Neural cell (in vitro differentiated cells): ENCODE measurements around the gene LRRC27. TPM values are rescaled to one million over a fixed set of nuclear protein-coding genes. Genes with fewer than 3 reads are reported as not detected.

Experiments
- H2AFZ ChIP-seq: fragments of 200-600, 300-800 bp; sonication (generic), shearing (Covaris generic); 2 replicates; pipeline ENCODE4 v1.6.0; 2014; ENCODE audit warnings: low read depth, mild to moderate bottlenecking, antibody characterized with exemption, low read length, moderate library complexity
- H3F3A ChIP-seq: fragments of 200-600 bp; shearing (Covaris generic); 2 replicates; pipeline ENCODE4 v1.6.1; 2016; ENCODE audit warnings: mild to moderate bottlenecking, moderate library complexity, mixed read lengths, antibody characterized with exemption, low read length; ENCODE audit not compliant: insufficient read depth, poor library complexity, severe bottlenecking
- H3K27ac ChIP-seq: fragments of 200-600, 300-800 bp; sonication (generic), shearing (Covaris generic); 2 replicates; pipeline ENCODE4 v1.5.1; 2014; ENCODE audit warnings: mild to moderate bottlenecking, low read length, moderate library complexity
- H3K27me3 ChIP-seq: fragments of 300-800, 200-600 bp; sonication (generic), shearing (Covaris generic); 2 replicates; pipeline ENCODE4 v1.6.0; 2014; ENCODE audit warnings: mild to moderate bottlenecking, low read depth, low read length, moderate library complexity; ENCODE audit not compliant: insufficient read depth
- H3K36me3 ChIP-seq: fragments of 300-800, 200-600 bp; sonication (generic), shearing (Covaris generic); 2 replicates; pipeline ENCODE4 v1.5.1; 2014; ENCODE audit warnings: mild to moderate bottlenecking, antibody characterized with exemption, low read length, moderate library complexity; ENCODE audit not compliant: insufficient read depth
- H3K4me2 ChIP-seq: fragments of 300-800, 200-600 bp; sonication (generic), shearing (Covaris generic); 2 replicates; pipeline ENCODE4 v1.6.0; 2014; ENCODE audit warnings: mild to moderate bottlenecking, low read length
- H3K4me3 ChIP-seq: fragments of 300-800, 200-600 bp; sonication (generic), shearing (Covaris generic); 2 replicates; pipeline ENCODE4 v1.5.1; 2014; ENCODE audit warnings: mild to moderate bottlenecking, low read length, moderate library complexity
- H3K79me2 ChIP-seq: fragments of 200-600 bp; shearing (Covaris generic); replicated peaks from 2 replicates; pipeline ENCODE4 v1.6.0; 2014; ENCODE audit warnings: mild to moderate bottlenecking, low read length, moderate library complexity; ENCODE audit not compliant: insufficient read depth
- H3K9ac ChIP-seq: fragments of 300-800, 200-600 bp; sonication (generic), shearing (Covaris generic); 2 replicates; pipeline ENCODE4 v1.6.1; 2016; ENCODE audit warnings: mild to moderate bottlenecking, low read length, mixed read lengths
- H3K9me2 ChIP-seq: fragments of 200-600 bp; shearing (Covaris generic); 2 replicates; pipeline ENCODE4 v1.6.1; 2016; ENCODE audit warnings: mild to moderate bottlenecking, low read length, mixed read lengths; ENCODE audit not compliant: insufficient read depth
- H3K9me3 ChIP-seq: fragments of 200-600, 300-800 bp; sonication (generic), shearing (Covaris generic); 2 replicates; pipeline ENCODE4 v1.6.1; 2016; ENCODE audit warnings: mild to moderate bottlenecking, mixed run types, low read length, moderate library complexity, mixed read lengths
- H4K20me1 ChIP-seq: fragments of 200-600 bp; shearing (Covaris generic); 2 replicates; pipeline ENCODE4 v1.6.1; 2016; ENCODE audit warnings: mild to moderate bottlenecking, mixed run types; ENCODE audit not compliant: insufficient read depth
- EP300 ChIP-seq: fragments of 450-650 bp; conservative IDR thresholded peaks from 2 replicates; pipeline ENCODE4 v1.6.1; 2014; ENCODE audit warnings: antibody characterized with exemption, mild to moderate bottlenecking, moderate library complexity; ENCODE audit not compliant: poor library complexity, severe bottlenecking
- EZH2 ChIP-seq: fragments of 200-600, 300-800 bp; shearing (Covaris generic), sonication (generic); IDR thresholded peaks from 2 replicates; pipeline ENCODE4 v1.6.1; 2014; ENCODE audit warnings: antibody characterized with exemption, low read length, borderline replicate concordance, mild to moderate bottlenecking; ENCODE audit not compliant: insufficient read depth, poor library complexity, severe bottlenecking
- MXI1 ChIP-seq: fragments of 450-650 bp; conservative IDR thresholded peaks from 2 replicates; pipeline ENCODE4 v1.6.1; 2014; ENCODE audit warnings: antibody characterized with exemption, mild to moderate bottlenecking; ENCODE audit not compliant: poor library complexity, severe bottlenecking
- POLR2AphosphoS5 ChIP-seq: IDR thresholded peaks from 2 replicates; pipeline ENCODE4 v1.6.1; 2012
- RAD21 ChIP-seq: fragments of 450-650 bp; conservative IDR thresholded peaks from 2 replicates; pipeline ENCODE4 v1.6.1; 2014; ENCODE audit warnings: antibody characterized with exemption, mild to moderate bottlenecking, moderate library complexity
- REST ChIP-seq: IDR thresholded peaks from 2 replicates; pipeline ENCODE4 v1.6.1; 2012; ENCODE audit warnings: borderline replicate concordance
- SMC3 ChIP-seq: fragments of 450-650 bp; conservative IDR thresholded peaks from 2 replicates; pipeline ENCODE4 v1.6.1; 2014; ENCODE audit warnings: antibody characterized with exemption, mild to moderate bottlenecking, moderate library complexity; ENCODE audit not compliant: poor library complexity
- TAF1 ChIP-seq: IDR thresholded peaks from 2 replicates; pipeline ENCODE4 v1.6.1; 2012; ENCODE audit warnings: low read depth
- polyA plus RNA-seq: library from polyadenylated mRNA; depleted of rRNA; stranded (reverse); fragments of >200 nt; gene quantifications from 2 replicates; pipeline ENCODE4 v1.2.3, GENCODE V29; 2014
- TF ChIP-seq, protein P1 (sequence below): fragments of 450-650 bp; IDR thresholded peaks from 2 replicates; pipeline ENCODE4 v1.5.1; 2014; ENCODE audit warnings: antibody characterized with exemption, mild to moderate bottlenecking, moderate library complexity; ENCODE audit not compliant: poor library complexity, severe bottlenecking

The LRRC27 gene
- polyA plus RNA-seq, 1 donor from 2014 or later, result 26.7 TPM

- H3K9me3 ChIP-seq, result no peaks in the 10 kb centered on the region
- H3F3A ChIP-seq, result no peaks in the 10 kb centered on the region
These were observed 61.7 kb downstream of the LRRC27 start for GRCh38 chr10:132393695-132394181.

DNA sequence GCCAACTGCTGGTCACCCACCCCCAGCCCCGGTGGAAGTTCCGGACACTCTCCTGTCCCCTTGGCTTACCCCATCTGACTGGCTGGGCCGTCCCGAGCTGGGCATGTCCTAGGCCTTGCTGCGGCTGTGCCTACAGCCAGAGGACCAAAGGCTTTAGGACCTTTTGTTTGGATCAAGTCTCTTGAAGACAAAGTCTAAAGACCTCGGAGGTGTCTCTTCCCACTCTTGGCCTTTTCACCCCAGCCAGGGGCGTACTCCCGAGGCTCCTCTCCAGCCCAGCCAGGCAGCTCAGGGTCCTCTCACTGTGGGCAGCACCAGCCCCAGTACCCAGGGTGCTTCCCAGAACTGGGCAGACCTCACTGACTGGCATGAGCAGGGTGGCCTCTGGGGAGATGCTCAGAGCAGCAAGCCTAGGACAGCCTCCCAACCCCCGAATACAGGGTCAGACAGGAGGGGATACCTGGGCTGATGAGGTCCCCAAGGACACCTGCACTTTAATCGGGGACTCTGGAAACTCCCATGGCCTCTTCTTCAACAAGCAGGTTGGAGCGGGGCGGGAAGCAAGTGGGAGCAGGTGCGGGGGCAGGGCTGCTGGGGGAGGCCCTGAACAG, 62.3 kb downstream of the LRRC27 start:
- H3K36me3 ChIP-seq, result no peaks in the 10 kb centered on the region
- no peak overlapping the region for H3K4me3 ChIP-seq
- H3K9ac ChIP-seq, result no peak overlapping the region
- no peaks in the 10 kb centered on the region for H4K20me1 ChIP-seq
- H3K9me2 ChIP-seq, result no peaks in the 10 kb centered on the region
- H3K79me2 ChIP-seq, result peaks cover 6% of the 10 kb centered on the region
- H3K27ac ChIP-seq, result no peak overlapping the region
- no peaks in the 10 kb centered on the region for H3K9me3 ChIP-seq
- H3K27me3 ChIP-seq, result no peaks in the 10 kb centered on the region
- TF ChIP-seq TAF1, result no peak
- TF ChIP-seq REST, result no peak
- no peak for TF ChIP-seq EZH2
- no peak for TF ChIP-seq RAD21
- TF ChIP-seq POLR2AphosphoS5, result no peak
- no peak for TF ChIP-seq EP300
- TF ChIP-seq, protein P1, sequence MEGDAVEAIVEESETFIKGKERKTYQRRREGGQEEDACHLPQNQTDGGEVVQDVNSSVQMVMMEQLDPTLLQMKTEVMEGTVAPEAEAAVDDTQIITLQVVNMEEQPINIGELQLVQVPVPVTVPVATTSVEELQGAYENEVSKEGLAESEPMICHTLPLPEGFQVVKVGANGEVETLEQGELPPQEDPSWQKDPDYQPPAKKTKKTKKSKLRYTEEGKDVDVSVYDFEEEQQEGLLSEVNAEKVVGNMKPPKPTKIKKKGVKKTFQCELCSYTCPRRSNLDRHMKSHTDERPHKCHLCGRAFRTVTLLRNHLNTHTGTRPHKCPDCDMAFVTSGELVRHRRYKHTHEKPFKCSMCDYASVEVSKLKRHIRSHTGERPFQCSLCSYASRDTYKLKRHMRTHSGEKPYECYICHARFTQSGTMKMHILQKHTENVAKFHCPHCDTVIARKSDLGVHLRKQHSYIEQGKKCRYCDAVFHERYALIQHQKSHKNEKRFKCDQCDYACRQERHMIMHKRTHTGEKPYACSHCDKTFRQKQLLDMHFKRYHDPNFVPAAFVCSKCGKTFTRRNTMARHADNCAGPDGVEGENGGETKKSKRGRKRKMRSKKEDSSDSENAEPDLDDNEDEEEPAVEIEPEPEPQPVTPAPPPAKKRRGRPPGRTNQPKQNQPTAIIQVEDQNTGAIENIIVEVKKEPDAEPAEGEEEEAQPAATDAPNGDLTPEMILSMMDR, result no peak
- no peak for TF ChIP-seq SMC3
- no peak for TF ChIP-seq MXI1
- no peak overlapping the region for H3K4me2 ChIP-seq
- no peak overlapping the region for H2AFZ ChIP-seq
- H3F3A ChIP-seq, result no peaks in the 10 kb centered on the region

More at GRCh38 chr10:132393695-132394181, 61.7 kb downstream of the LRRC27 start:
- TF ChIP-seq EP300, result no peak
- TF ChIP-seq SMC3, result no peak
- TF ChIP-seq, protein P1, result no peak
- TF ChIP-seq MXI1, result no peak
- TF ChIP-seq RAD21, result no peak
- no peaks in the 10 kb centered on the region for H3K36me3 ChIP-seq
- H4K20me1 ChIP-seq, result no peaks in the 10 kb centered on the region
- H3K27ac ChIP-seq, result no peak overlapping the region
- no peak overlapping the region for H3K4me2 ChIP-seq
- H3K9ac ChIP-seq, result no peak overlapping the region
- no peaks in the 10 kb centered on the region for H3K27me3 ChIP-seq
- H3K4me3 ChIP-seq, result no peak overlapping the region
- no peaks in the 10 kb centered on the region for H3K9me2 ChIP-seq
- no peak overlapping the region for H2AFZ ChIP-seq
- peaks cover 6% of the 10 kb centered on the region for H3K79me2 ChIP-seq
